DOHH2 (cell line): ENCODE measurements around the gene LARP6.
"Not testable (repeated sequence)": the region's sequence is repeated elsewhere in the genome, so short reads cannot be mapped to it uniquely, and the experiment has no call there.

Experiments
- EZH2phosphoT487 ChIP-seq: fragments of 200-600 bp; sonication (generic); IDR thresholded peaks from 2 replicates; pipeline ENCODE4 v1.6.1; 2017; ENCODE audit warnings: borderline replicate concordance, mild to moderate bottlenecking, antibody characterized with exemption, low read length, moderate library complexity, mixed read lengths
- TF ChIP-seq, protein P1 (sequence below): fragments of 200-600 bp; sonication (generic); IDR thresholded peaks from one replicate; pipeline ENCODE4 v1.5.1; 2014; ENCODE audit warnings: antibody characterized with exemption, mild to moderate bottlenecking, low read depth, low read length; ENCODE audit not compliant: poor library complexity, severe bottlenecking

DNA sequence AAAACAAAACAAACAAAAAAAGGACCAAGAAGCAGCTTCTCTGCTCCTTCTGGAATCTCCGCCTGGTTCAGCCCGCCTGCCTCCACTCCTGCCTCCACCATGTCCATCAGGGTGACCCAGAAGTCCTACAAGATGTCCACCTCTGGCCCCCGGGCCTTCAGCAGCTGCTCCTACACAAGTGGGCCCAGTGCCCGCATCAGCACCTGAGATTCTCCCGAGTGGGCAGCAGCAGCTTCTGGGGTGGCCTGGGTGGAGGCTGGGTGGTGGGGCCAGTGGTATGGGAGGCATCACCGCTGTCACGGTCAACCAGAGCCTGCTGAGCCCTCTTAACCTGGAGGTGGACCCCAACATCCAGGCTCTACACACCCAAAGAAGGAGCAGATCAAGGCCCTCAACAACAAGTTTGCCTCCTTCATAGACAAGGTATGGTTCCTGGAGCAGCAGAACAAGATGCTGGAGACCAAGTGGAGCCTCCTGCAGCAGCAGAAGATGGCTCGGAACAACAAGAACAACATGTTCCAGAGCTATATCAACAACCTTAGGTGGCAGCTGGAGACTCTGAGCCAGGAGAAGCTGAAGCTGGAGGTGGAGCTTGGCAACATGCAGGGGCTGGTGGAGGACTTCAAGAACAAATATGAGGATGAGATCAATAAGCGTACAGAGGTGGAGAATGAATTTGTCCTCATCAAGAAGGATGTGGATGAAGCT, 4.8 kb upstream of the LARP6 start:
- TF ChIP-seq, protein P1, sequence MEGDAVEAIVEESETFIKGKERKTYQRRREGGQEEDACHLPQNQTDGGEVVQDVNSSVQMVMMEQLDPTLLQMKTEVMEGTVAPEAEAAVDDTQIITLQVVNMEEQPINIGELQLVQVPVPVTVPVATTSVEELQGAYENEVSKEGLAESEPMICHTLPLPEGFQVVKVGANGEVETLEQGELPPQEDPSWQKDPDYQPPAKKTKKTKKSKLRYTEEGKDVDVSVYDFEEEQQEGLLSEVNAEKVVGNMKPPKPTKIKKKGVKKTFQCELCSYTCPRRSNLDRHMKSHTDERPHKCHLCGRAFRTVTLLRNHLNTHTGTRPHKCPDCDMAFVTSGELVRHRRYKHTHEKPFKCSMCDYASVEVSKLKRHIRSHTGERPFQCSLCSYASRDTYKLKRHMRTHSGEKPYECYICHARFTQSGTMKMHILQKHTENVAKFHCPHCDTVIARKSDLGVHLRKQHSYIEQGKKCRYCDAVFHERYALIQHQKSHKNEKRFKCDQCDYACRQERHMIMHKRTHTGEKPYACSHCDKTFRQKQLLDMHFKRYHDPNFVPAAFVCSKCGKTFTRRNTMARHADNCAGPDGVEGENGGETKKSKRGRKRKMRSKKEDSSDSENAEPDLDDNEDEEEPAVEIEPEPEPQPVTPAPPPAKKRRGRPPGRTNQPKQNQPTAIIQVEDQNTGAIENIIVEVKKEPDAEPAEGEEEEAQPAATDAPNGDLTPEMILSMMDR: not testable (repeated sequence)
- TF ChIP-seq EZH2phosphoT487: not testable (repeated sequence)
